Measurements from ENCODE around the gene REXO4. TPM values are rescaled to one million over a fixed set of nuclear protein-coding genes. Genes with fewer than 3 reads are reported as not detected.

REXO4 gene
- total and polyA plus RNA-seq, 2 of the 13 experiments (the other 11 are each of a cell fraction or from before 2014, with no cell fraction given), result 18.5 to 30.4 TPM

DNA sequence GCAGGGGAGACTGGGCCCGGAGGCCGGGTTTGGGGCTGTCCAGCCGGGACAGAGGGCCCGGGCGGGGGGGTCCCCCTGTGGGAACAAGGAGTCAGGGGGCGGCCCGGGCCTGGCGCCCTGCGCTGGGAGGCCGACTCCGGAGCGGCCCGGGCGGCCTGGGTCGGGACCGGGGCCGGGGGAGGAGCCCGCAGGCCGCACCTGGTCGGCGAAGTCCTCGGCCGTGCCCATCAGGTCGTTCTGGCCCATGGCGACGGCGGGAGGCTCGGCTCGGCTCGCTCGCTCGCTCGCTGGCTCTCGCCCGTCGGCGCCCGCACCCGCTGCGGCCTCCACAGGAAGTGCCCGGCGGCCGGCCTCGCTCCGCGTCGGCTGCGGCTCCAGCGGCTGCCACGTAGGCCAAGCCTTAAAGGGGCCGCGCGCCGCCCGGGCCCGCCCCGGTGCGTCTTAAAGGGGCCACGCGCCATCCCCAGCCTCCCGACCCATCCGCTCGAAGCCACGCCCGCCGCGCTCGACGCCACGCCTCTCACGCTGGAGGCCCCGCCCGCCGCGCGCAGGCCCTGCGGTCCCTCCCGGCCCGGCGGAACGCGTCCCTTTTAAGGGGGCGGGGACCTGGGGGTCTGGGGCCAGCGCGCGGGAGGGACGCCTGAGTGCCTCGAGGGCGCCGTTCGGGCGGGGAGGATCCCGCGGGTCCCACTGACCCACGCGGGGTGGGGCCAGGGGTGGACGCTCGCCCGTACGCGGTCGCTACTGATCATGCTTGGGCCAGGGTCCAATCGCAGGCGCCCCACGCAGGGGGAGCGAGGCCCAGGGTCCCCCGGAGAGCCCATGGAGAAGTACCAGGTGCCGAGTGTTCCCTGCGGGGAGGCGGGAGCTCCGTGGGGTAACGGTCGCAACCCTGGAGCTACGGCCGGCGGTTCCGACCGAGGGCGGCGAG is 41.8 kb downstream of the REXO4 start, which contains the start of the genes STKLD1 and SURF4 (continued):
- no peak for TF ChIP-seq ZNF550 (CRISPR knock-in tag; IDR thresholded peaks at IDR 0.05; ENCODE audit: borderline replicate concordance)
- peak; percentile 50 for TF ChIP-seq BCL6 (CRISPR knock-in tag; IDR thresholded peaks at IDR 0.05)
- TF ChIP-seq, protein P1, sequence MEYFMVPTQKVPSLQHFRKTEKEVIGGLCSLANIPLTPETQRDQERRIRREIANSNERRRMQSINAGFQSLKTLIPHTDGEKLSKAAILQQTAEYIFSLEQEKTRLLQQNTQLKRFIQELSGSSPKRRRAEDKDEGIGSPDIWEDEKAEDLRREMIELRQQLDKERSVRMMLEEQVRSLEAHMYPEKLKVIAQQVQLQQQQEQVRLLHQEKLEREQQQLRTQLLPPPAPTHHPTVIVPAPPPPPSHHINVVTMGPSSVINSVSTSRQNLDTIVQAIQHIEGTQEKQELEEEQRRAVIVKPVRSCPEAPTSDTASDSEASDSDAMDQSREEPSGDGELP (IDR thresholded peaks at IDR 0.05; ENCODE audit: borderline replicate concordance, low read depth), result no peak
- TF ChIP-seq IRX3 (CRISPR knock-in tag; IDR thresholded peaks at IDR 0.05; ENCODE audit: borderline replicate concordance, low read depth), result no peak
- TF ChIP-seq, protein P2, sequence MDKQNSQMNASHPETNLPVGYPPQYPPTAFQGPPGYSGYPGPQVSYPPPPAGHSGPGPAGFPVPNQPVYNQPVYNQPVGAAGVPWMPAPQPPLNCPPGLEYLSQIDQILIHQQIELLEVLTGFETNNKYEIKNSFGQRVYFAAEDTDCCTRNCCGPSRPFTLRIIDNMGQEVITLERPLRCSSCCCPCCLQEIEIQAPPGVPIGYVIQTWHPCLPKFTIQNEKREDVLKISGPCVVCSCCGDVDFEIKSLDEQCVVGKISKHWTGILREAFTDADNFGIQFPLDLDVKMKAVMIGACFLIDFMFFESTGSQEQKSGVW (CRISPR knock-in tag; IDR thresholded peaks at IDR 0.05; ENCODE audit: borderline replicate concordance), result no peak
- TF ChIP-seq THAP11 (CRISPR knock-in tag; IDR thresholded peaks at IDR 0.05), result peak; percentile 61; the same call in 1 of the 2 replicates
- TF ChIP-seq ZNF274 (CRISPR knock-in tag; IDR thresholded peaks at IDR 0.05), result no peak
- TF ChIP-seq TBP (CRISPR knock-in tag; IDR thresholded peaks at IDR 0.05), result no peak
- peak; percentile 65; the same call in 1 of the 2 replicates for TF ChIP-seq ZMYM4 (CRISPR knock-in tag; IDR thresholded peaks at IDR 0.05)
- TF ChIP-seq, protein P3, sequence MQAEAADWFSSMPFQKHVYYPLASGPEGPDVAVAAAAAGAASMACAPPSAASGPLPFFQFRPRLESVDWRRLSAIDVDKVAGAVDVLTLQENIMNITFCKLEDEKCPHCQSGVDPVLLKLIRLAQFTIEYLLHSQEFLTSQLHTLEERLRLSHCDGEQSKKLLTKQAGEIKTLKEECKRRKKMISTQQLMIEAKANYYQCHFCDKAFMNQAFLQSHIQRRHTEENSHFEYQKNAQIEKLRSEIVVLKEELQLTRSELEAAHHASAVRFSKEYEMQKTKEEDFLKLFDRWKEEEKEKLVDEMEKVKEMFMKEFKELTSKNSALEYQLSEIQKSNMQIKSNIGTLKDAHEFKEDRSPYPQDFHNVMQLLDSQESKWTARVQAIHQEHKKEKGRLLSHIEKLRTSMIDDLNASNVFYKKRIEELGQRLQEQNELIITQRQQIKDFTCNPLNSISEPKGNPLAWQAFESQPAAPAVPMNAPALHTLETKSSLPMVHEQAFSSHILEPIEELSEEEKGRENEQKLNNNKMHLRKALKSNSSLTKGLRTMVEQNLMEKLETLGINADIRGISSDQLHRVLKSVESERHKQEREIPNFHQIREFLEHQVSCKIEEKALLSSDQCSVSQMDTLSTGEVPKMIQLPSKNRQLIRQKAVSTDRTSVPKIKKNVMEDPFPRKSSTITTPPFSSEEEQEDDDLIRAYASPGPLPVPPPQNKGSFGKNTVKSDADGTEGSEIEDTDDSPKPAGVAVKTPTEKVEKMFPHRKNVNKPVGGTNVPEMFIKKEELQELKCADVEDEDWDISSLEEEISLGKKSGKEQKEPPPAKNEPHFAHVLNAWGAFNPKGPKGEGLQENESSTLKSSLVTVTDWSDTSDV (CRISPR knock-in tag; IDR thresholded peaks at IDR 0.05), result peak; percentile 46; the same call in 1 of the 2 replicates
- 0 out of 2 replicates have a peak, but pooled peaks have one; percentile 10 for TF ChIP-seq TEAD2 (CRISPR knock-in tag; IDR thresholded peaks at IDR 0.05)
- peak; percentile 67; the same call in 1 of the 2 replicates for TF ChIP-seq ZNF546 (CRISPR knock-in tag; conservative IDR thresholded peaks at IDR 0.05)
- peak; percentile 63; the same call in 1 of the 2 replicates for TF ChIP-seq ZNF777 (CRISPR knock-in tag; IDR thresholded peaks at IDR 0.05)
- TF ChIP-seq, protein P4, sequence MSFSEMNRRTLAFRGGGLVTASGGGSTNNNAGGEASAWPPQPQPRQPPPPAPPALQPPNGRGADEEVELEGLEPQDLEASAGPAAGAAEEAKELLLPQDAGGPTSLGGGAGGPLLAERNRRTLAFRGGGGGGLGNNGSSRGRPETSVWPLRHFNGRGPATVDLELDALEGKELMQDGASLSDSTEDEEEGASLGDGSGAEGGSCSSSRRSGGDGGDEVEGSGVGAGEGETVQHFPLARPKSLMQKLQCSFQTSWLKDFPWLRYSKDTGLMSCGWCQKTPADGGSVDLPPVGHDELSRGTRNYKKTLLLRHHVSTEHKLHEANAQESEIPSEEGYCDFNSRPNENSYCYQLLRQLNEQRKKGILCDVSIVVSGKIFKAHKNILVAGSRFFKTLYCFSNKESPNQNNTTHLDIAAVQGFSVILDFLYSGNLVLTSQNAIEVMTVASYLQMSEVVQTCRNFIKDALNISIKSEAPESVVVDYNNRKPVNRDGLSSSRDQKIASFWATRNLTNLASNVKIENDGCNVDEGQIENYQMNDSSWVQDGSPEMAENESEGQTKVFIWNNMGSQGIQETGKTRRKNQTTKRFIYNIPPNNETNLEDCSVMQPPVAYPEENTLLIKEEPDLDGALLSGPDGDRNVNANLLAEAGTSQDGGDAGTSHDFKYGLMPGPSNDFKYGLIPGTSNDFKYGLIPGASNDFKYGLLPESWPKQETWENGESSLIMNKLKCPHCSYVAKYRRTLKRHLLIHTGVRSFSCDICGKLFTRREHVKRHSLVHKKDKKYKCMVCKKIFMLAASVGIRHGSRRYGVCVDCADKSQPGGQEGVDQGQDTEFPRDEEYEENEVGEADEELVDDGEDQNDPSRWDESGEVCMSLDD (CRISPR knock-in tag; IDR thresholded peaks at IDR 0.05; ENCODE audit: borderline replicate concordance), result 0 out of 2 replicates have a peak, but pooled peaks have one; percentile 5
- no peak for TF ChIP-seq ZNF263 (CRISPR knock-in tag; IDR thresholded peaks at IDR 0.05)
- TF ChIP-seq SALL1 (CRISPR knock-in tag; IDR thresholded peaks at IDR 0.05), result peak; percentile 80
- no peak; the same call in 1 of the 2 replicates for TF ChIP-seq MAZ (IDR thresholded peaks at IDR 0.05; ENCODE audit: borderline replicate concordance, low read depth, low read length)
- peak; percentile 84 for TF ChIP-seq MAZ (CRISPR knock-in tag; IDR thresholded peaks at IDR 0.05; ENCODE audit: low read depth)
- peak; percentile 59 for TF ChIP-seq PHF8 (CRISPR knock-in tag; IDR thresholded peaks at IDR 0.05)
- 0 out of 2 replicates have a peak, but pooled peaks have one; percentile 51 for TF ChIP-seq ZNF850 (CRISPR knock-in tag; conservative IDR thresholded peaks at IDR 0.05)
- no peak for TF ChIP-seq RXRB (CRISPR knock-in tag; IDR thresholded peaks at IDR 0.05; ENCODE audit: borderline replicate concordance)
- no peak for TF ChIP-seq ZNF251 (CRISPR knock-in tag; IDR thresholded peaks at IDR 0.05)
- peak; percentile 66; the same call in 1 of the 2 replicates for TF ChIP-seq RNF2 (conservative IDR thresholded peaks at IDR 0.05; ENCODE audit: low read depth)
